IPS DF 4.7 (cell line): ENCODE results near the gene NBEAL2.

Source experiments
- DNase-seq: peaks from one replicate; pipeline ENCODE4 v3.0.0-alpha.2; 2013; ENCODE audit warnings: low spot score; ENCODE audit errors: extremely low read depth

Gene NBEAL2

GRCh38 chr3:46999516-47000197, 20.2 kb downstream of the NBEAL2 start:
- no peak for DNase-seq

DNA sequence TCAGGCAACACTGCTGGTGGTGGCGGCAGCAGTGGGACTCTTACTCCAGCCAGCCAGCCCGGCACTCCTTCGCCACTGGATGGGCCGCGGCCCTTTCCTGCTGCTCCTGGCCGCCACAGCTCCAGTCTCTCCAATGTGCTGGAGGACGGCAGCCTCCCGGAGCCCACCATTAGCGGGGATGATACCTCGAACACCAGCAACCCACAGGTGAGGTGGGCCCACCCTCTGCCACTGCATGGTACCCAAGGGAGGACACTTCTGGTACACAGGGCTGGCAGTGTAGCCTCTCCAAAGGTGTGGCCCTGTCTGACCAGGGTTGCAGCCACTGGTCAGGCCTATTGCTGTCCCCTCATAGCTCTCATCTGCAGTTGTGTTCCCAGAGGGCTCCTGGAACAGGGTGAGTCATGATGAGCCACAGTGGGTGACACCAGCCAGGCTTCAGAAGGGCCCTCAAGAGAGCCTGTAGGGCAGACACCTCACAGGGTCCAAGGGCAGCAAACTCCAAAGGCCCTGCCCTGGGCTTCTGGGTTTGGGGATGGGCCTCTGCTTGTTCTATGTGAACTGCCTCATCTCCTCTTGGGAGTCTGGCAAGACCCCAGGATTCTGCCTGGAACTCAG, 20.8 kb downstream of the NBEAL2 start:
- DNase-seq, result no peak

DNA sequence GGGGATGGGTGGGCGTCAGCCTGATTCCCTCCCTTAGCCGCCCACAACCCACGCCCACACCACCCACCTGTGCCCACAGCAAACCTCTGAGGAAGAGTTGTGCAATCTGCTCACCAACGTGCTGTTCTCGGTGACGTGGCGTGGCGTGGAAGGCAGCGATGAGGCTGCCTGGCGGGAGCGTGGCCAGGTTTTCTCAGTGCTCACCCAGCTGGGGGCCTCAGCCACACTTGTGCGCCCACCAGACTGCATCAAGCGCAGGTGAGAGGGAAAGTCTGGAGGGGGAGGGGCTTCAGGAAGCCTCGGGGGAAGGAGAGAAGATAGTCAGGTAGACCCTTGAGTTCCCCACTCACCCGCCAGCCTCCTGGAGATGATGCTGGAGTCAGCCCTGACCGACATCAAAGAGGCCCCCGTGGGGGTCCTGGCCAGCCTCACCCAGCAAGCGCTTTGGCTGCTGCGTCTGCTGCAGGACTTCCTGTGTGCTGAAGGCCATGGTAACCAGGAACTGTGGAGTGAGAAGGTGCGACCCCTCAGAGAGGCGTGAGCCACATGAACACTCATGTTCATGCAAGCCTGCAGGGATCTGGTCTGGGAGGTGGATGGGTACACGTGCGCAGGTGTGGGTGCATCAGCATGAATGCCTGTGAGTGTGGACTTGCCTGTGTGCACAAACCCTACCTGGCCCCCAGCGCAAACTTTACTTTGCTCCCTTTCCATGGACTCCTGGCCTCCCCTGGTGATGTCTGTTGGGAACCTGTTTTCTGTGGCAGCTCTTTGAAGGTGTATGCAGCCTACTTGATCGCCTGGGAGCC, 21.7 kb downstream of the NBEAL2 start:
- no peak for DNase-seq

- DNase-seq, result no peak
Observed at GRCh38 chr3:47001731-47002170, 22.3 kb downstream of the NBEAL2 start.

GRCh38 chr3:47002171-47003055, 22.9 kb downstream of the NBEAL2 start:
- no peak for DNase-seq

GRCh38 chr3:47003056-47003410, 23.6 kb downstream of the NBEAL2 start:
- DNase-seq, result no peak

DNA sequence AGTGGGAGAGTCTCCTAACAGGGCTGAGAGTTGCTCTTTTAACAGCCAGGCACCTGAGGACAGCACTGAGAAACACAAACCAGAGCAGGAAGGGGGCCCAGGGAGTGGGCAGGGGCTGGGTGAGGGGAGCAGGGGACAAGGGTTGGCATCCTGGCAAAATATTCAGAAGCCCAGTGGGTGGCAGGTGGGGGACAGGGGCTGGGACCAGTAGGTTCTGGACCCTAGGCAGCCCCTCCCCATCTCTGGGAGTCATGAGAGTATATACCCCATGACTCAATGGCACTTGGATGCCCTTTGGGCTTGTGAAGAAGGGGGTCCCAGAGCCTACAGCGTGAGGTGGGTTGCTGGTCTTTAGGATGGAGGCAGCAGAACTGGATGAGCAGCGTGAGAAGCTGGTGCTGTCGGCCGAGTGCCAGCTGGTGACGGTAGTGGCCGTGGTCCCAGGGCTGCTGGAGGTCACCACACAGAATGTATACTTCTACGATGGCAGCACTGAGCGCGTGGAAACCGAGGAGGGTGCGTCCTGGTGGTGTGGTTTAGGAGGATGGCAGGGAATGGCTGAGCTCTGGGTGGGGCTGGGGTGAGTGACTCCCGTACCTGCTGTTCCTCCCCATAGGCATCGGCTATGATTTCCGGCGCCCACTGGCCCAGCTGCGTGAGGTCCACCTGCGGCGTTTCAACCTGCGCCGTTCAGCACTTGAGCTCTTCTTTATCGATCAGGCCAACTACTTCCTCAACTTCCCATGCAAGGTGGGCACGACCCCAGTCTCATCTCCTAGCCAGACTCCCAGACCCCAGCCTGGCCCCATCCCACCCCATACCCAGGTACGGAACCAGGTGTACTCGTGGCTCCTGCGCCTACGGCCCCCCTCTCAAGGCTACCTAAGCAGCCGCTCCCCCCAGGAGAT, 24.2 kb downstream of the NBEAL2 start:
- DNase-seq, result no peak

GRCh38 chr3:47004369-47005211, 25.1 kb downstream of the NBEAL2 start:
- DNase-seq, result no peak

- no peak for DNase-seq
Observed at GRCh38 chr3:47005212-47006144, 26.0 kb downstream of the NBEAL2 start.

DNA sequence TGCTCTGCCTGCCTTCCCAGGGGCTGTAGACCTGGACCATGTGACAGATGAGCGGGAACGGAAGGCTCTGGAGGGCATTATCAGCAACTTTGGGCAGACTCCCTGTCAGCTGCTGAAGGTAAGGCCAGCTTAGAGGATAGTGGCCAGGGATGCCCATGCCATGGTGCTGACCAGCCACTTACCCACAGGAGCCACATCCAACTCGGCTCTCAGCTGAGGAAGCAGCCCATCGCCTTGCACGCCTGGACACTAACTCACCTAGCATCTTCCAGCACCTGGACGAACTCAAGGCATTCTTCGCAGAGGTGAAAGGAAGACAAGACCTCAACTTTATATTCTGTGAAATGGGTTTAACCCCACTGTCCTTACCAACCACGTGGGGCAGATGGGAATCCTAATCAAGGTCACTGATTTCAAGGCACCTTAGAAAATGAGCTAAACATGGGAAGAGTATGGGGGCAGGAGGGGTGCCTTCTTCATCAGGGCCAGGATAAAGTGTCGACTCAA, 26.7 kb downstream of the NBEAL2 start:
- DNase-seq, result no peak

- no peak for DNase-seq
Observed at GRCh38 chr3:47007001-47007400, 27.5 kb downstream of the NBEAL2 start.

DNA sequence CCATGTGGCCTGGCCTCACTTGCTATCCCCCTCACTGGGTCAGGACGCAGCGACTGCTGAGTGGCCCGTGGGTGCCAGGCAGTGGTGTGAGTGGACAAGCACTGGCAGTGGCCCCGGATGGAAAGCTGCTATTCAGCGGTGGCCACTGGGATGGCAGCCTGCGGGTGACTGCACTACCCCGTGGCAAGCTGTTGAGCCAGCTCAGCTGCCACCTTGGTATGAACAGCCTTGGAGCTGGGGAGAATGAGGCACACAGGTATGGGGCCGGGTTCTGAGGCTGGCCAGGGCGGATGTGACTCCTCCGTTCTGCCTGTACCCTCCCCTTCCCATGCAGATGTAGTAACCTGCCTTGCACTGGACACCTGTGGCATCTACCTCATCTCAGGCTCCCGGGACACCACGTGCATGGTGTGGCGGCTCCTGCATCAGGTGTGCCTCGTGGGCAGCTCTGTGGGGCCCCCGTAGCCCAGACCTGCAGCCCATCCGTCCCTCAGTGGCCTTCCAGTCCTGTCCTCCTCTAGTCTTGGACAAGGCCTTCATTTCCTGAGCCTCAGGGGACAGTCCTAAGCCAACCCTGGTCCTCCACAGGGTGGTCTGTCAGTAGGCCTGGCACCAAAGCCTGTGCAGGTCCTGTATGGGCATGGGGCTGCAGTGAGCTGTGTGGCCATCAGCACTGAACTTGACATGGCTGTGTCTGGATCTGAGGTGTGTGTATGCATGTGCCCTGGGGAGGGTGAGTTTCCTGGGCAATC, 28.2 kb downstream of the NBEAL2 start:
- no peak for DNase-seq

GRCh38 chr3:47008234-47008796, 28.8 kb downstream of the NBEAL2 start:
- no peak for DNase-seq

DNA sequence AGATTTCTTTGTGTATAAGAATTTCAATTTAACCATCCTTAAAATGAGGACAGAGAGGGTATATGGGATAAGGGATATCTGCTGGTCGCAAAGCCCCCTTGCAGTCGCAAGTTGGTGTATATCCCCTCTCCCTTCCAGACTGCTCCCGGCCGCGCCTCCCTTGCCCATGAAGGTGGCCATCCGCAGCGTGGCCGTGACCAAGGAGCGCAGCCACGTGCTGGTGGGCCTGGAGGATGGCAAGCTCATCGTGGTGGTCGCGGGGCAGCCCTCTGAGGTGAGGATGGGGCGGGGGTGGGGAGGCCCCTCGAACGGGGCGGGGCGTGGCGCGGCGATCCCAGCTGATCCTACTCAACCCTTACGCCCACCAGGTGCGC, 29.4 kb downstream of the NBEAL2 start:
- no peak for DNase-seq

GRCh38 chr3:47009225-47010110, 30.0 kb downstream of the NBEAL2 start:
- DNase-seq, result no peak

DNA sequence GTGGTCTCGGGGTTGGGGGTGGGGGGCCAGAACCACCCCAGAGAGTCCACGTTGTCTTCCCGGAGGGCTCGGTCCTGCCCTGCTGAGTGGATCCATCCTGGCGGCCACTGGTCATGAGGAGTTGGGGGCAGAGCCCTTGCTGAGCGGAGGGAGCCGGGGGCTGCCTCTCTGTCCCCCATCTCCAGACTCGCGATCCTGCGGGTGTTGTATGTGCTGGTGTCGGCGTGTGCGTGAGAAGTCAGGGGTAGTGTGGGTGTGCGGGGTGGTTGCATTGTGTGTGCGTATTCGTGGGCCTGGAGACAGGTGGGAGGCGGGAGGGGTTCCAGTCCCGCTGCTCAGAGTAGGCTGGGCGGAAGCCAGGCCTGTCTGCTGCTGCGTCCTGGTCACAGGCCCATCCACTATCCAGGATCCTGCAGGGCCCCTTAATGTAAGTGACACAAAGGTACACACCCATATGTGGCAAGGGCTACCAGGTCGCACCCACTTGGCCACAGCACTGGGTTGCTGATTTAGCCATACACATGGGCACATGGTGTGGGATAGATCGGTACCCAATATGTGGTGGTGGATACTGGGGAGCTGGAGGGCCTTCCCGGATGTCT, 30.7 kb downstream of the NBEAL2 start:
- no peak for DNase-seq
